Measurements from ENCODE around the gene TC2N.
"Not testable (repeated sequence)": the region's sequence is repeated elsewhere in the genome, so short reads cannot be mapped to it uniquely, and the experiment has no call there.

Gene TC2N

GRCh38 chr14:91867316-91867988 lies at the start of gene TC2N:
Gene TC2N (minus strand): TSS chr14:91867536. CDS start chr14:91813769, 53,767 bp downstream.
- TF ChIP-seq ZNF274 (IDR thresholded peaks at IDR 0.05; ENCODE audit: low read depth, low read length), result no peak
- H3K4me3 ChIP-seq (ENCODE audit: low read length), result no peak within 1 kb of the TSS; the same call in 1 of the 2 replicates

- TF ChIP-seq ZNF274 (IDR thresholded peaks at IDR 0.05; ENCODE audit: low read depth, low read length), result no peak
- no peak overlapping the region for H3K4me3 ChIP-seq (ENCODE audit: low read length)
Observed at GRCh38 chr14:91912035-91912434, 44.7 kb upstream of the TC2N start.

GRCh38 chr14:91911474-91912032 lies 44.2 kb upstream of the TC2N start:
- no peak for TF ChIP-seq ZNF274 (IDR thresholded peaks at IDR 0.05; ENCODE audit: low read depth, low read length)
- H3K4me3 ChIP-seq (ENCODE audit: low read length), result no peak overlapping the region

- TF ChIP-seq ZNF274 (IDR thresholded peaks at IDR 0.05; ENCODE audit: low read depth, low read length), result no peak
Observed at GRCh38 chr14:91910196-91910595, 42.9 kb upstream of the TC2N start.

GRCh38 chr14:91906374-91906773 lies 39.0 kb upstream of the TC2N start:
- no peak overlapping the region for H3K4me3 ChIP-seq (ENCODE audit: low read length)
- TF ChIP-seq ZNF274 (IDR thresholded peaks at IDR 0.05; ENCODE audit: low read depth, low read length), result no peak

More at GRCh38 chr14:91910196-91910595, 42.9 kb upstream of the TC2N start:
- H3K4me3 ChIP-seq (ENCODE audit: low read length), result no peak overlapping the region

- no peak for TF ChIP-seq ZNF274 (IDR thresholded peaks at IDR 0.05; ENCODE audit: low read depth, low read length)
- H3K4me3 ChIP-seq (ENCODE audit: low read length), result no peak overlapping the region
Observed at GRCh38 chr14:91904956-91905645, 37.8 kb upstream of the TC2N start.

- no peak for TF ChIP-seq ZNF274 (IDR thresholded peaks at IDR 0.05; ENCODE audit: low read depth, low read length)
- no peak overlapping the region for H3K4me3 ChIP-seq (ENCODE audit: low read length)
Observed at GRCh38 chr14:91904483-91904882, 37.1 kb upstream of the TC2N start.

GRCh38 chr14:91903070-91903469 lies 35.7 kb upstream of the TC2N start:
- no peak overlapping the region for H3K4me3 ChIP-seq (ENCODE audit: low read length)
- TF ChIP-seq ZNF274 (IDR thresholded peaks at IDR 0.05; ENCODE audit: low read depth, low read length), result no peak

- no peak overlapping the region for H3K4me3 ChIP-seq (ENCODE audit: low read length)
- no peak for TF ChIP-seq ZNF274 (IDR thresholded peaks at IDR 0.05; ENCODE audit: low read depth, low read length)
Observed at GRCh38 chr14:91902336-91902735, 35.0 kb upstream of the TC2N start.

- no peak overlapping the region for H3K4me3 ChIP-seq (ENCODE audit: low read length)
- no peak for TF ChIP-seq ZNF274 (IDR thresholded peaks at IDR 0.05; ENCODE audit: low read depth, low read length)
Observed at GRCh38 chr14:91901449-91902226, 34.3 kb upstream of the TC2N start.

GRCh38 chr14:91899806-91900205 lies 32.5 kb upstream of the TC2N start:
- TF ChIP-seq ZNF274 (IDR thresholded peaks at IDR 0.05; ENCODE audit: low read depth, low read length), result no peak
- no peak overlapping the region for H3K4me3 ChIP-seq (ENCODE audit: low read length)

GRCh38 chr14:91899213-91899612 lies 31.9 kb upstream of the TC2N start:
- H3K4me3 ChIP-seq (ENCODE audit: low read length), result no peak overlapping the region
- TF ChIP-seq ZNF274 (IDR thresholded peaks at IDR 0.05; ENCODE audit: low read depth, low read length), result no peak

- no peak for TF ChIP-seq ZNF274 (IDR thresholded peaks at IDR 0.05; ENCODE audit: low read depth, low read length)
- no peak overlapping the region for H3K4me3 ChIP-seq (ENCODE audit: low read length)
Observed at GRCh38 chr14:91898372-91898771, 31.0 kb upstream of the TC2N start.

GRCh38 chr14:91897716-91898115 lies 30.4 kb upstream of the TC2N start:
- not testable (repeated sequence) for H3K4me3 ChIP-seq (ENCODE audit: low read length)
